HG02981 (cell line): ENCODE measurements around the gene CARD19.

Experiments
- ATAC-seq: cut with Tn5 transposase; IDR thresholded peaks from one replicate; pipeline ENCODE4 v1.9.1; 2021; ENCODE audit warnings: mild to moderate bottlenecking, moderate library complexity; ENCODE audit not compliant: unreplicated experiment

The CARD19 gene

DNA sequence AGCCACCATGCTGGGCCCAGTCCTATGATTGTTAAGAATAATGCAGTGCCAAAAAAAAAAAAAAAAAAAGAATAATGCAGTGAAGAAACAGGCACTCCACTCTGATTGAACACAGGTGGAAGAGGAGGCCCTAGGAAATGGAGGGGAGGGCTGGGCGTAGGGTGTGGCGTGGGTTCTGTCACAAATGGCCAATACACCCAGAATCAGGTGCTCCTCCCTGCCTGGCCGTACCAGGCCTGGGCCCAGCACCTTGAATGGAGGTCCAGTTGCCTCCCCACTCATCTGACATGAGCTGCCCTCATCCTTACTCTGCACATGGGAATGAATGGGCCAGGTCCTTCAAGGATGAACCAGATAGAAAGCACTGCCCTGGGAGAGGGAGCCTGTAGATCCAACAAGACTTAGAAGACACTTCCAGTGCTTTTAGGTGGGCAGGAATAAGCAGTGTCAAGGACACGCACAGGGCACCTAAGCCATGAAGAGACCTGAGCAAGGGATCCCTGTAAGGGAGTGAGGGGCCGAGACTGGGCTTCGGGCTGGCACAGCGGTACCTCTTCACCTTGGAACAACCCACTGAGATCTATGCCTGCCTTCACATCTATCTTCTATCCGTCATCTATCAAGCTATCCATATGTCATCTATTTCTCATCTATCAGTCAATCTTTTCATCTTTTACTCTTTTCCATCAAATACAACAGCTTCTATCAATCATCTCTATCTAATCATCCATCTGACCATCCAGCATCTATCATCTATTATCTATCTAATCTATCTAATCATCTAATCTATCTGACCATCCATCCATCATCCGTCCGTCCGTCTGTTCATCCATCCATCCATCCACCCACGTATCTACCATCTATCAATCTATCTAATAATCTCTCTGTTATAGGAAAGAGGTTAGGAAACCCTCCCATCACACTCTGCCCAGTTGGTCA lies 22.2 kb downstream of the CARD19 start:
- no peak for ATAC-seq

DNA sequence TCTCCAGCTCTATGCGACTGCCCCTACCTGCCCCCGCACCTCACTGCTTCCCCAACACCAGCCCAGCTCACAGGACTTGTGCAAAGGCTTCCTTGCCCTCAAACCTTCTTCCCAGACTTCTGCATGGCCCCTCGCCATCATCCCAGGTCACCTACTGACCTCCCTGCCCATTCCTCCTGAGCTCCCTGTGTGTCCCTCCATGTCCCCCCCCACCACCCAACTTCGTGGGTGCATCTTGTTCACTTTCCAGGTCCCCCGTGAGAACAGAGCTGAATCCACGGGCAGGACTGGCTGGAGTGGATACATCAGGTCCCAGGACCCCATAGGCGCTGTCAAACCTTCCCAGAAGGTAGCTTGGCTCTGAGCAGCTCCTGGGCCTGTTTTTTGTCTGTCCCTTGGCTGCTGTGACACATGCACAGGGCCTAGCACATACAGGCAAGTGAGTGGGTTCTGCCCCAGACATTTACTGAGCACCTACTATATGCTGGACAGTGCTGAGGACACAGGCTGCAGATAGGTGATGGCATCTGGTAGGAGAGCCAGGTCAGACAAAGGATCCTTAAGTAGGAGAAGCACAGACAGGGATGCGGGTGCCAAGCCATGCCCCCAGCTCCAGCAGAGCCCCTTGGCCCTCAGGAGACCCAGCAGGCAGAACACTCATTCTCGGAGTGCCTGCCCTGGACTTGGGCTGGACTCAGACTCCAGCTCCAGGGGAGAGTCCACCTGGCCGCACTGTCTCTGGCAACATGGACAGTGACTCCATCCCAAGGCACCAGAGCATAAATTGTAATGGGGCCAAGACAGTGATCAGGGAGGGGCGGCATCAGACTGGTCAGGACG lies 23.1 kb downstream of the CARD19 start:
- ATAC-seq: no peak

DNA sequence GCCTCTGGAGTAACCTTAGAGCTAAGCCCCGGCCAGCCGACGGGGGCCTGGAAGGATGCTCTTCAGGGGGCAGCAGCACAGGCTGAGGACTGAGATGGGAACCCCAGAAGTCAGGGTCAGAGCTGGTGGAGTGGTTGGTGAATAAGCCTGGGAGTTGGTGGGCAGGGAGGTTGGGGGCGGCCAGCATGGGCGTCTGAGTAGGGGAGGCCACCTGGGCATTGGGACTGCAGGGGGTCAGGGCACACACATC lies 23.6 kb downstream of the CARD19 start:
- no peak for ATAC-seq

DNA sequence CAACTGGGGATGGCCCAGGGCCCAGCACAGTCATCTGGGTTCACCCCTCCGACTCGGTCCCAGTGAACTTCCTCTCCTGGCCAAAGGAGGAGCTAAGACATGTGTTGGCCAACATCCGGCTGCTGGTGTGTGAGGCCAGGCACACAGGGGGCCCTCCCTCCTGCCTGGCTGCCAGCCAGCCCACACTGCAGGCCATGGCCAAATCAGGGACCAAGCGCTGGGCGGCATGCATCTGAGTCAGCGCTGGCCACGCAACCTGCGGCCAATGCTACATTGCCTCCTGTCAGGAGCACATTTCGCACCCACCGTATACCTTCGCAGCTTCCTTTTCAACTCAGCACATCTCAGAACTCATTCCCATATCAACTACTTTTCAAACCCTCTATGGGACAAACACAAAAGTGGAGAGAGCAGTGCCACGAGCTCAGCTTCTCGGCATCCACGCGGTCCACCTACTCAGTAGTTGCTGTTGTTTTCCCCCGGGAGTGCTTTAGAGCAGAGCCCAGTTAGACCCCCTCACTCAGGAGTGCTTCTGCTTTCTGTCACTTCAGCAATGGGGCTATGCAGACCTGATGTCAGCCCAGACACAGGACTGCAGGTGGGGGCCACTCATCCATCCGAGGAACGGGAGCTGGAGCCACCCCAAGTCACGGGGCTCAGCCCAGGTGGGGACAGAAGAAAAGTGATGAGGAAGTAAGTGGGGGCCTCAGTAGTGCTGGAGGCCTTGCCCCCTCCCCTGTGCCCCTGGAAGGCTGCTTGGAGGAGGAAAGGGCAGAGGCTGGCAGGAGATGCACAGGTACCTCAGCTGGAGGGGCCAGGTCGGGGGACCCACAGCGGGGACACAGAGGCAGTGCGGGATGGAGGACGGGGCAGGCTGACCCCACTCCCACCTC lies 24.2 kb downstream of the CARD19 start:
- peak; percentile 96 for ATAC-seq

DNA sequence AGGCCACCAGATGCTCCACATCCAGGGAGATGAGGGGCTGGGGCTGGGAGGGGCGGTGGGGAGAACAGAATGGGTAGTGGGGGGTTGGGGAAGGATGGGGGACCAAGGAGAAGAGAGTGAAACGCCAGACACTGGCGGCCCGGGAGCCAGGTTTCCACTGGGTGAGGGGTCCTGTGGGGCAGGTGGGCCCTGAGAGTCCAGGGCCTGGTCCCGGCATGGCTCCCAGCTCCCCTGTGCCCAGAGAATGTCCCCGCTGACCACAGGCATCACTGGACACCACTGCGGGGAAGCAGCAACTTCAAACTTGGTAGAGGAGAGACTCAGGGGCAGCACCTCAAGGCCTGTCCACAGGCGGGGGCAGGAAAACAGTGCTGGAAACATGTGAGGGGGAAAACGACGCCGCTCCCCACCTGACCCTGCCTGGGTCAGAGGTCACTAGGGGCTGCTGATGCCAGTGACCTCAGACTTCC lies 24.9 kb downstream of the CARD19 start:
- no peak for ATAC-seq

- ATAC-seq: no peak
Observed at GRCh38 chr9:93121316-93122241, 25.6 kb downstream of the CARD19 start.

DNA sequence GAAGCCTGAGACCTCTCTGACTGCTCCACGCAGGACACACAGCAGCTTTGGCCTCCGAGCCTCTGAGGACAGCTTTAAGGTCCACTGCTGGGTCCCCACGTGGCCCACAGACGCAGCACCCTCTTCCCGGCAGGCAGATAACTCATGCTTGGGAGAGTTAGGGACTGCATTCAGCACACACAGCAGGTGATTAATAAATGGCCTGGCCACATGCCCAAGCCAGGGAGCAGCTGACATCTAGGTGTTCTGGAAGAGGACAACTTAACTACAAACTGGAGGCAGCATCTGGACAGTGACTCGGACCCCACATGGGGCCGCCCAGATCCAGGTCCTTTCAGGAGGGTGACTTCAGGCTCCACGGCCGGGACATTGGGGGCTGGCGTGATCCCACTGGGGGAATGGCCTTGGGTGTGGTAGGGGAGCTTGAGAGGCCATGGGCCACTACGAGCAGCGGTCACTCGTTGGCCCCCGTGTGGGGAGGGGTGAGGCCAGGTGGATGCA lies 26.8 kb downstream of the CARD19 start:
- no peak for ATAC-seq

- no peak for ATAC-seq
Observed at GRCh38 chr9:93123561-93124283, 27.7 kb downstream of the CARD19 start.

- ATAC-seq: no peak
Observed at GRCh38 chr9:93124793-93125192, 28.8 kb downstream of the CARD19 start.

DNA sequence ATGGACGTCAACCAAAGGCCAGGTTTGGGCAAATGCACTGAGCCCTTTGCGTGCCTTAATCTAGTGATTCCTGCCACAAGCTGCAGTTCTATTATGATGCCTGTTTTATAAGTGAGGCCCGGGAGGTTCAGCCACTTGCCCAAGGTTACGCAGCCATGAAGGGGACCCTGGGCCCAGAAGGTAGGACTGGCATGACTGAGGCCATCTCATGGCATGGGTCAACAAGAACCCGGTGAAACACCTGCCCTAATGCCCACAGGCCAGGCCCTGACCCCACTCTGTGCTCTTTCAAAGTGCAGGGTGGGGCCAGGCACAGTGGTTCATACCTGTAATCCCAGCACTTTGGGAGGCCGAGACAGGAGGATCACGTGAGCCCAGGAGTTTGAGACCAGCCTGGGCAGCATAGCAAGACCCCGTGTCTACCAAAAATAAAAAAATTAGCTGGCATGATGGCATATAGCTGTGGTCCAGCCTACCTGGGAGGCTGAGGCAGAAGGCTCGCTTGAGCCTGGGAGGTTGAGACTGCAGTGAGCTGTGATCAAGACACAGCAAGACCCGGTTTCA lies 29.4 kb downstream of the CARD19 start:
- no peak for ATAC-seq

- no peak for ATAC-seq
Observed at GRCh38 chr9:93126151-93126781, 30.2 kb downstream of the CARD19 start.

GRCh38 chr9:93126825-93127368 lies 30.9 kb downstream of the CARD19 start:
- ATAC-seq: no peak

DNA sequence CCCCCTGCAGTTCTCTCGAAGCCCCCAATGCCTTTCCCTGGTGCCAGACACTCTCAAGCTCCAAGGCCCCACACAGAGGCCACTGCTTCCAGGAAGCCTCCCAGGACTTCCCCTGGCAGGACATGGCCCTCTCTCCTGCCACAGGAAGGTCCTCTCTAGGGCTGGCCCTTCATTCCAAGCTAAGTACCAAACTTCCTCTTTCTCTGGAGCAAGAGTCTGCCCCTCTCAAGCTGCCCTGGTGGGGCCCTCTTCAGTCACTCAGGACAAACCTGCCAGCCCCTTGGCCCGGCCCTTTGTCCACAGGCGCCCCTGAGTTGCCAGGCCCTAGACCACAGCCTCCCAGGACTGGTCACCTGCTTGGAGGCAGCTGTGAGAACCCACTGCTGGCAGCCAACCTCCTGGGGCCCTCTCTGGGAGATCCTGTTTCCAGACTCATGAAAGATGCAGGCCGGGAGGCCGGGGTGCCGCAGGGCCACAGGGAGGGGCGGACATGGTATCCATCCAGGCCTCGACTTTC lies 31.4 kb downstream of the CARD19 start:
- ATAC-seq: no peak

- no peak for ATAC-seq
Observed at GRCh38 chr9:93128011-93128714, 32.1 kb downstream of the CARD19 start.

GRCh38 chr9:93128715-93129224 lies 32.8 kb downstream of the CARD19 start:
- no peak for ATAC-seq

DNA sequence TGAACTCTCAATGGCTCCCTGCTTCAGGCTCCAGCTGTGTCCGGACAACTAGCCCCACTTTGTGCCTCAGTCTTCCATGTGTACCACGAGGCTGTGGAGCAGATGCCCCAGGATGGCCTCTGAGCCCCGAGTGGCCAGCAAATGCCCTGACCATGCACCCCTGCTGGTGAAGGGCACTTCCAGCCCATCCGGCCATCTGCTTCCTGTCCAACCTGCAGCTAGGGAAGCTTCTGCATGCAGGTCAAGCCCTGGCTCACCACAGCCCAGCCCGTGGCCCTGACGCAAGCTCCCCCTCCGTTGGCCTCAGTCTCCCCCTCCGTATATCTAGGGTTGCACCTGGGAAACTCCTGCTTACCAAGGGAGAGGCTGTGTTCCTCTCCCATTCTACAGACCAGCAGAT lies 33.3 kb downstream of the CARD19 start:
- ATAC-seq: no peak
